Gastroesophageal sphincter (tissue), 3 donors: ENCODE measurements around the gene GTF3C2.

Experiments used
- CTCF ChIP-seq, 4 experiments: fragments of 200-600 bp in 2 of 4; fragments of 450-650 bp in 2 of 4; sonication (generic) in 1 of 4; IDR thresholded peaks; one replicate each; pipeline ENCODE4 v1.5.1; 2017 to 2019; ENCODE audit warnings: antibody characterized with exemption in 4 of 4, mild to moderate bottlenecking in 2 of 4, moderate library complexity in 2 of 4
- EP300 ChIP-seq: sonication (generic); formaldehyde crosslinking; IDR thresholded peaks from one replicate; pipeline ENCODE4 v1.6.1; 2017; ENCODE audit warnings: antibody characterized with exemption, mild to moderate bottlenecking
- POLR2A ChIP-seq, 2 donors: fragments of 450-650 bp; IDR thresholded peaks; one replicate each; pipeline ENCODE4 v1.6.1; 2017; ENCODE audit warnings: antibody characterized with exemption in 2 of 2, mild to moderate bottlenecking in 2 of 2, moderate library complexity in 1 of 2
- POLR2AphosphoS5 ChIP-seq: sonication (generic); formaldehyde crosslinking; IDR thresholded peaks from one replicate; pipeline ENCODE4 v1.6.1; 2017; ENCODE audit warnings: antibody characterized with exemption

- TF ChIP-seq CTCF (IDR thresholded peaks at IDR 0.05) (no peak), POLR2A (IDR thresholded peaks at IDR 0.05) (no peak), POLR2AphosphoS5 (no peak), EP300 (no peak)
Observed at GRCh38 chr2:27305516-27305915, 51.0 kb downstream of the GTF3C2 start.
